NCI-H2171 (cell line): Measurements from ENCODE around the gene MED1.

Experiments used
- DNase-seq: peaks from one replicate; lab custom pipeline; 2025; lab: John Stamatoyannopoulos, UW

Gene MED1

DNA sequence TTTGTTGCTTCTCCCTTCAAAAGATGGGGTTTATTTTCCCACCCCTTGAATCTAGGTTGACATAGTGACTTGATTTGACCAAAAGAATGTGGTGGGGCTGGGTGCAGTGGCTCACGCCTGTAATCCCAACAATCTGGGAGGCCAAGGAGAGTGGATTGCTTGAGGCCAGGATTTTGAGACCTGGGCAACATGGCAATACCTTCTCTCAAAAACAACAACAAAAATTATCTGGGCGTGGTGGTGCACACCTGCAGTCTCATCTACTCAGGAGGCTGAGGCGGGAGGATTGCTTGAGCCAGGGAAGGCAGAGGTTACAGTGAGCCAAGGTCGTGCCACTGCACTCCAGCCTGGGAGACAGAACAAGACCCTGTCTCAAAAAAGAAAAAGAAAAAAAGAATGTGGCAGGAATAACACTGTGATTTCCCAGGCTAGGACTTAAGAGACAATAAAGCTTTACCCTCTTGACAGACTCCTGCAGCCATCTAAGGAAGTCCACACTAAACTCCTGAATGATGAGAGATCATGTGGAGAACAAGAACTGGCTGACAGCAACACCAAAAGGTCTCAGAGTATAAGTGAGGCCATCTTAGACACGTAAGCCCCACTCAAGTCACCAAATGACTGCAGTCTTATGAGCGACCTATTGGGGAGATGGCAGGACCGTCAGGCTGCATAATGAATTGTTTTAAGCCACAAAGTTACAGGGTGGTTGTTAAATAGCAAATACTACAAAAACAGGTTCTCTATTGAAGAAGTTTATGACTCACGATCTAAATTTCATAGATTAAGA is 86.6 kb downstream of the MED1 start:
- DNase-seq, result no peak

- no peak for DNase-seq
These were observed 90.0 kb downstream of the MED1 start for GRCh38 chr17:39361064-39361463.

- DNase-seq, result no peak
These were observed 90.5 kb downstream of the MED1 start for GRCh38 chr17:39360537-39360936.

DNA sequence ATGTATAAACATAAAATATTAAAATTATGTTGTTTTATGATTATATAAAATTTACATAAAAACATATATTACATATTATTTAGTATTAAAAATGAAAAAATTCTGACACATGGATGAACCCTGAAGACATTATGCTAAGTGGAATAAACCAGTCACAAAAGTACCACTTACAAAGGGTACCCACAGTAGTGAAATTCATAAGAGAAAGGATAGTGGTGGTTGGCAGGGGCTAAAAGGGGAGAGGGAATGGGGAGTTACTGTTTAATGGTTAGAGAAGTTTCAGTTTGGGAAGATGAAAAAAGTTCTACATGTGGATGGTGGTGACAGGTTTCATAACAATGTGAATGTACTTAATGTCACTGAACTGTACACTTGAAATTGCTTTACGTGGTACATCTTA is 91.1 kb downstream of the MED1 start:
- no peak for DNase-seq

GRCh38 chr17:39357986-39358385 is 93.1 kb downstream of the MED1 start:
- DNase-seq, result no peak

DNA sequence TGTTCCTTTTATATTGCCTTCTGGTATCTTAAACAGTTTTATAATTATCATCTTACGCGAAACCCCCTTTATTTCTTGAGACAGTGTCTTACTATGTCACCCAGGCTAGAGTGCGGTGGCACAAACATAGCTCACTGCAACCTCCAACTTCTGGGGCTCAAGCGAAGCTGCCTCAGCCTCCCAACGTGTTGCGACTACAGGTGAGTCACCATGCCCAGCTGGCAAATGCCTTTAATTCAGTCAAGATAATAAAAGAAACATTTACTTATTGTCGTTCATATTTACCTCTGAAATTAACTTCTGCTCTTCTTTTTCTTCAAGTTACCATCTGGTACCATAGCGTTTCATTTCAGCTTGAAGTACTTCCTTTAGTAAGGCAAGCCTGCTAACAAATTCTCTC is 93.6 kb downstream of the MED1 start:
- no peak for DNase-seq
